ENCODE measurements around the gene LTB4R2.
"Not testable (repeated sequence)": the region's sequence is repeated elsewhere in the genome, so short reads cannot be mapped to it uniquely, and the experiment has no call there.

Gene LTB4R2

GRCh38 chr14:24313913-24314312 lies 4.0 kb downstream of the LTB4R2 start:
- TF ChIP-seq ZNF274 (IDR thresholded peaks at IDR 0.05; ENCODE audit: low read depth, low read length): no peak
- no peak overlapping the region; the same call in 1 of the 2 replicates for H3K4me3 ChIP-seq (ENCODE audit: low read length)

DNA sequence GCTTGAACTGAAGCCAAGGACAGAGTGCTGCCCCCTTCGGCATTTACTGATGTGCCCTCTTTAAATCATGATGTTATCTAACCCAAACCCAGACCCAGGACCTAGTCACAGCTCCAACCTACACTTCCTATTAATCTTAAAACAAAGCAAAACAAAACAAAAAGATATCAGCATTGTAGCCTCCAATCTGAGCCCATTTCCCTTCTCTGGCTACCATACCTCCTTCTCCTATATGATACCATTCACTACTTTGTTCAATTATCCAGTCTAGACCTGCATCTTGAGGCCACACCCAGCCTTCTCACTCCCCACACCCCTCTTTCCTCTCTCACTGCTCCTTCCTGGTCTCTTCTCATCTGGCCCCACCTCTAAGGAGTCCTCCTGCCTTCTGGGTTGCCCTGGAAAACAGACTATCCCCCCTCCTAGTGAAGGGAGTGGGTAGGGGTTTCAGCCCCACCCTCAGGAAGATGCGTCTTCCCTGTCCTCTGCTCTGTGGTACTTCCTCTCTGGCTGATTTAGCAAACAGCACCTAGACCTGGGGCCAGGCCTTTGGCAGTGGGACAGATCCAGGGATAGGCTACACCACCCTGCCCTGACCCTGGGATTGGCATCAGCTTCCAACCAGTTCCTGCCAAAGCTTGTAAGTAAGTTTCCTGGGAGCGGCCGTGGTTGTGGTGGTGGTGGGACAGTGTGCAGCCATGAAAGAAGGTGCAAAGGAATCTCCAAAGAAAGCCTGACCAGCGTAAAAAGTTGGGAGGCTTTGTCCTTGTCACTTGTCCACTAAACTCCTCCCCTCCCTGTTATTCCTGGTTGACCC lies 4.6 kb downstream of the LTB4R2 start:
- H3K4me3 ChIP-seq (ENCODE audit: low read length): no peak overlapping the region
- no peak for TF ChIP-seq ZNF274 (IDR thresholded peaks at IDR 0.05; ENCODE audit: low read depth, low read length)

DNA sequence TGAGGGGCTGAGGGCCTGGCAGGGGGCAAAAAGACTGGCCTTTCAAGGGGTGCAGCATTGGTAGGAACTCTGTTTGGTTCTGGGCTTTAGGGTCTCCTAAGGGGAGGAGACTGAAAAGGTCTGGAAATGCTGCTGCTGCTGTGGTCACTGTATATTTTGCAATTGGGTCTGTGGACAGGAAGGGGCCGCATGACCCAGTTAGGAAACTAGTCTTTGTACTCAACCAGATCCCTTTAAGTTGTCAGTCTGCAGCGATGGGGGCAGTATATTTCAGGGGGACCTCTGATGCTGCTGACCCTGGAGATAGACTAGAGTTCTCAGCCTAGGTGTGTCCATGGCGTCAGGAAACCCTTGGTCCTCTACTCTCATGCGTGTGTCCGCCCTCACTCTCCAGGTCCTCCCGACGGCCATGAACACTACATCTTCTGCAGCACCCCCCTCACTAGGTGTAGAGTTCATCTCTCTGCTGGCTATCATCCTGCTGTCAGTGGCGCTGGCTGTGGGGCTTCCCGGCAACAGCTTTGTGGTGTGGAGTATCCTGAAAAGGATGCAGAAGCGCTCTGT lies 5.4 kb downstream of the LTB4R2 start:
- TF ChIP-seq ZNF274 (IDR thresholded peaks at IDR 0.05; ENCODE audit: low read depth, low read length): no peak

DNA sequence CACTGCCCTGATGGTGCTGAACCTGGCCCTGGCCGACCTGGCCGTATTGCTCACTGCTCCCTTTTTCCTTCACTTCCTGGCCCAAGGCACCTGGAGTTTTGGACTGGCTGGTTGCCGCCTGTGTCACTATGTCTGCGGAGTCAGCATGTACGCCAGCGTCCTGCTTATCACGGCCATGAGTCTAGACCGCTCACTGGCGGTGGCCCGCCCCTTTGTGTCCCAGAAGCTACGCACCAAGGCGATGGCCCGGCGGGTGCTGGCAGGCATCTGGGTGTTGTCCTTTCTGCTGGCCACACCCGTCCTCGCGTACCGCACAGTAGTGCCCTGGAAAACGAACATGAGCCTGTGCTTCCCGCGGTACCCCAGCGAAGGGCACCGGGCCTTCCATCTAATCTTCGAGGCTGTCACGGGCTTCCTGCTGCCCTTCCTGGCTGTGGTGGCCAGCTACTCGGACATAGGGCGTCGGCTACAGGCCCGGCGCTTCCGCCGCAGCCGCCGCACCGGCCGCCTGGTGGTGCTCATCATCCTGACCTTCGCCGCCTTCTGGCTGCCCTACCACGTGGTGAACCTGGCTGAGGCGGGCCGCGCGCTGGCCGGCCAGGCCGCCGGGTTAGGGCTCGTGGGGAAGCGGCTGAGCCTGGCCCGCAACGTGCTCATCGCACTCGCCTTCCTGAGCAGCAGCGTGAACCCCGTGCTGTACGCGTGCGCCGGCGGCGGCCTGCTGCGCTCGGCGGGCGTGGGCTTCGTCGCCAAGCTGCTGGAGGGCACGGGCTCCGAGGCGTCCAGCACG lies 6.1 kb downstream of the LTB4R2 start:
- TF ChIP-seq ZNF274 (IDR thresholded peaks at IDR 0.05; ENCODE audit: low read depth, low read length): no peak
- no peak overlapping the region for H3K4me3 ChIP-seq (ENCODE audit: low read length)

More for the DNA sequence above, 5.4 kb downstream of the LTB4R2 start:
- H3K4me3 ChIP-seq (ENCODE audit: low read length): no peak overlapping the region

DNA sequence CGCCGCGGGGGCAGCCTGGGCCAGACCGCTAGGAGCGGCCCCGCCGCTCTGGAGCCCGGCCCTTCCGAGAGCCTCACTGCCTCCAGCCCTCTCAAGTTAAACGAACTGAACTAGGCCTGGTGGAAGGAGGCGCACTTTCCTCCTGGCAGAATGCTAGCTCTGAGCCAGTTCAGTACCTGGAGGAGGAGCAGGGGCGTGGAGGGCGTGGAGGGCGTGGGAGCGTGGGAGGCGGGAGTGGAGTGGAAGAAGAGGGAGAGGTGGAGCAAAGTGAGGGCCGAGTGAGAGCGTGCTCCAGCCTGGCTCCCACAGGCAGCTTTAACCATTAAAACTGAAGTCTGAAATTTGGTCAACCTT lies 6.6 kb downstream of the LTB4R2 start:
- no peak for TF ChIP-seq ZNF274 (IDR thresholded peaks at IDR 0.05; ENCODE audit: low read depth, low read length)
- no peak overlapping the region for H3K4me3 ChIP-seq (ENCODE audit: low read length)

GRCh38 chr14:24317141-24317928 lies 7.4 kb downstream of the LTB4R2 start:
- TF ChIP-seq ZNF274 (IDR thresholded peaks at IDR 0.05; ENCODE audit: low read depth, low read length): no peak
- no peak overlapping the region for H3K4me3 ChIP-seq (ENCODE audit: low read length)

DNA sequence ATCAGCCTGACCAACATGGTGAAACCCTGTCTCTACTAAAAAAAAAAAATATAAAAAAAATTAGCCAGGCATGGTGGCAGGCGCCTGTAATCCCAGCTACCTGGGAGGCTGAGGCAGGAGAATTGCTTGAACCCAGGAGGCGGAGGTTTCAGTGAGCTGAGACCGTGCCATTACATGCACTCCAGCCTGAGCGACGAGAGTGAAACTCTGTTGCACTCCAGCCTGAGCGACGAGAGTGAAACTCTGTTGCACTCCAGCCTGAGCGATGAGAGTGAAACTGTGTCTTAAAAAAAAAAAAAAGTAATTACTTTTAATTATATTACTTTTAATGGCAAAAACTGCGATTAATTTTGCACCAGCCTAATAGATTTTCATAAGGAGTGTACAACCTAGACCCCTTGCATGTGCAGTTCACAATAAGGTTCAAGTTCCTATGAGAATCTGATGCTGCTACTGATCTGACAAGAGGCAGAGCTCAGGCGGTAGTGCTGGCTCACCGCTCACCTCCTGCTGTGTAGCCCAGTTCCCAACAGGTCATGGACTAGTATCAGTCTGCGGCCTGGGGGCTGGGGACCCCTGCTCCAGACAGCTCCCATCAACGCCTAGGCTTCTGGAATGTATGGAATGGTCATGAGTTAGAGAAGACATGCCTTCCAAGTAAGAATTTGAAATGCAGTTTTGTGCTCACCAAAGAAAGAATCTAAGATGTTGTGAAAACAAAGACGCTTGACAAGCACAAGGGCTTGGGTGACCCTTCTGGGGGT lies 11.5 kb downstream of the LTB4R2 start:
- no peak overlapping the region for H3K4me3 ChIP-seq (ENCODE audit: low read length)
- no peak for TF ChIP-seq ZNF274 (IDR thresholded peaks at IDR 0.05; ENCODE audit: low read depth, low read length)

GRCh38 chr14:24322672-24323071 lies 12.7 kb downstream of the LTB4R2 start:
- TF ChIP-seq ZNF274 (IDR thresholded peaks at IDR 0.05; ENCODE audit: low read depth, low read length): no peak

GRCh38 chr14:24323341-24323740 lies 13.4 kb downstream of the LTB4R2 start:
- no peak overlapping the region for H3K4me3 ChIP-seq (ENCODE audit: low read length)
- no peak for TF ChIP-seq ZNF274 (IDR thresholded peaks at IDR 0.05; ENCODE audit: low read depth, low read length)

More at GRCh38 chr14:24322672-24323071, 12.7 kb downstream of the LTB4R2 start:
- no peak overlapping the region for H3K4me3 ChIP-seq (ENCODE audit: low read length)

DNA sequence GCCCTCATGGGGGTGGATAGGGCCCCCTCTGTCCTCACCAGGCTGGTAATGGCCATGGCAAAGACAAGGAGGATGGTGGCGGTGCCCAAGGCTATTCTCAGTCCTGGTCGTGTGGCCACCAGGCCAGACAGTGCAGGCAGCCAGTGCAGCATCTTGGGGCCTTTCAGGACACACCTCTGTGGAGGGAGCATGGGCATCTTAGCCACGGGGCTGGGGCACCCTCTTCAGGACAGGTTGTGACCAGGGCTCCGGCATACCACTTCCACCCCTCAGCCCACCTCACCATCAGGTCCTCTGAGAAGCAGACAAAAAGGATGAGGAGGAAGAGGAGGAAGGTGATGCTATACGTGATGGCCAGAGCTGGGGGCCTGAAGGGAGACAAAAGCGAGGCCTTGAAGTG lies 14.1 kb downstream of the LTB4R2 start:
- H3K4me3 ChIP-seq (ENCODE audit: low read length): no peak overlapping the region
- TF ChIP-seq ZNF274 (IDR thresholded peaks at IDR 0.05; ENCODE audit: low read depth, low read length): no peak

GRCh38 chr14:24325041-24325530 lies 15.1 kb downstream of the LTB4R2 start:
- no peak for TF ChIP-seq ZNF274 (IDR thresholded peaks at IDR 0.05; ENCODE audit: low read depth, low read length)

DNA sequence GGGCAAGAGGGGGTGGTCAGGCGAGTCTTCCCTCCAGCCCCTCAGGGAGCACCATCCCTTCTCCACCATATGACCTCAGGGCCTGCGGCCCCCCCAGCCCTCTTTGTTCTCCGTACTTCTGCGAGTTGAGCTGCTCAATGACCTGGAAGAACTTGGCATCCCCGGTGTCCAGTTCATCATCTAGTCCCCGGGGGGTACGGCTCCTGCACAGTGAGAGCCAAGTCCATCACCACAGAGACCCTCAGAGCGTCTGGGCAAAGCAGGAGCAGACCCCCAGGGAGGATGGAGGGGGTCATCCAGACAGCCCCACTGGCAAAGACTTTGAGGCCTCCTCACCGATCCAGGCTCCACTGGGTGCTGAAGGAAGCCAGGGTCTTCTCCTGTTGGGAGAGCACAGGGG lies 16.0 kb downstream of the LTB4R2 start:
- TF ChIP-seq ZNF274 (IDR thresholded peaks at IDR 0.05; ENCODE audit: low read depth, low read length): no peak

More at GRCh38 chr14:24325041-24325530, 15.1 kb downstream of the LTB4R2 start:
- no peak overlapping the region for H3K4me3 ChIP-seq (ENCODE audit: low read length)

GRCh38 chr14:24327303-24327702 lies 17.4 kb downstream of the LTB4R2 start:
- no peak for TF ChIP-seq ZNF274 (IDR thresholded peaks at IDR 0.05; ENCODE audit: low read depth, low read length)
- no peak overlapping the region for H3K4me3 ChIP-seq (ENCODE audit: low read length)

More for the DNA sequence above, 16.0 kb downstream of the LTB4R2 start:
- H3K4me3 ChIP-seq (ENCODE audit: low read length): no peak overlapping the region

DNA sequence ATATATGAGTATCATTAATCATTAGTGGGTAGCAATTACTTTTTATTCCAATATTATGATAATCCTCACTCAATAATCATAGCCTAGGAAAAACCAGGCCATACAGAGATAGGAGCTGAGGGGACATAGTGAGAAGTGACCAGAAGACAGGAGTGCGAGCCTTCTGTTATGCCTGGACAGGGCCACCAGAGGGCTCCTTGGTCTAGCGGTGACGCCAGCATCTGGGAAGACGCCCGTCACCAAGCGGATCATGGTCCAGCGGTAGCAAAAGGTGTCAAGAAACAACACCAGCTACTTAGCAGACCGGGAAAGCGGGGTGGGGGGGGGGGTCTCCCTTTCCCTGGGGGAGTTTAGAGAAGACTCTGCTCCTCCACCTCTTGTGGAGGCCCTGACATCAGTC lies 18.0 kb downstream of the LTB4R2 start:
- not testable (repeated sequence) for H3K4me3 ChIP-seq (ENCODE audit: low read length)
